Measurements from ENCODE around the gene SRSF4.
A peak's percentile ranks its signal among the peaks of the same experiment; 100 is the strongest.
"Not testable (repeated sequence)": the region's sequence is repeated elsewhere in the genome, so short reads cannot be mapped to it uniquely, and the experiment has no call there.

Gene SRSF4

GRCh38 chr1:29181413-29182225, at the start of gene SRSF4:
TSS of gene SRSF4 (minus strand) at chr1:29181900. CDS start at chr1:29181752, 148 bp downstream.
- DNase-seq (ENCODE audit: low read depth): peak; percentile 97

GRCh38 chr1:29230553-29231378, 49.1 kb upstream of the SRSF4 start, which contains the start of gene MECR:
TSS of gene MECR (minus strand) at chr1:29230934. CDS start at chr1:29230906, 28 bp downstream.
- peak; percentile 84 for DNase-seq (ENCODE audit: low read depth)

GRCh38 chr1:29230204-29230552, 48.5 kb upstream of the SRSF4 start:
- no peak for DNase-seq (ENCODE audit: low read depth)

- no peak for DNase-seq (ENCODE audit: low read depth)
These were observed 45.8 kb upstream of the SRSF4 start for GRCh38 chr1:29227511-29227910.

GRCh38 chr1:29225361-29225760, 43.7 kb upstream of the SRSF4 start:
- DNase-seq (ENCODE audit: low read depth): no peak

GRCh38 chr1:29224356-29224837, 42.7 kb upstream of the SRSF4 start:
- no peak for DNase-seq (ENCODE audit: low read depth)

GRCh38 chr1:29223521-29223920, 41.8 kb upstream of the SRSF4 start:
- DNase-seq (ENCODE audit: low read depth): no peak

GRCh38 chr1:29222686-29223085, 41.0 kb upstream of the SRSF4 start:
- no peak for DNase-seq (ENCODE audit: low read depth)

GRCh38 chr1:29222260-29222659, 40.6 kb upstream of the SRSF4 start:
- not testable (repeated sequence) for DNase-seq (ENCODE audit: low read depth)

- DNase-seq (ENCODE audit: low read depth): no peak
These were observed 39.6 kb upstream of the SRSF4 start for GRCh38 chr1:29221296-29221695.

GRCh38 chr1:29218223-29218622, 36.5 kb upstream of the SRSF4 start:
- peak; percentile 48 for DNase-seq (ENCODE audit: low read depth)

- DNase-seq (ENCODE audit: low read depth): no peak
These were observed 35.9 kb upstream of the SRSF4 start for GRCh38 chr1:29217633-29218032.

GRCh38 chr1:29213055-29213454, 31.4 kb upstream of the SRSF4 start:
- DNase-seq (ENCODE audit: low read depth): no peak

- no peak for DNase-seq (ENCODE audit: low read depth)
These were observed 29.7 kb upstream of the SRSF4 start for GRCh38 chr1:29211086-29212030.

- peak; percentile 61 for DNase-seq (ENCODE audit: low read depth)
These were observed 28.8 kb upstream of the SRSF4 start for GRCh38 chr1:29210278-29211085.

- peak; percentile 71 for DNase-seq (ENCODE audit: low read depth)
These were observed 27.5 kb upstream of the SRSF4 start for GRCh38 chr1:29209173-29209572.

- DNase-seq (ENCODE audit: low read depth): peak; percentile 21
These were observed 26.7 kb upstream of the SRSF4 start for GRCh38 chr1:29208442-29208841.

- DNase-seq (ENCODE audit: low read depth): peak; percentile 97
These were observed 21.1 kb upstream of the SRSF4 start for GRCh38 chr1:29202584-29203340.

- no peak for DNase-seq (ENCODE audit: low read depth)
These were observed 20.4 kb upstream of the SRSF4 start for GRCh38 chr1:29202053-29202452.

- no peak for DNase-seq (ENCODE audit: low read depth)
These were observed 19.9 kb upstream of the SRSF4 start for GRCh38 chr1:29201595-29202051.

All from amniotic epithelial cell (primary cell).